ENCODE measurements around the gene SNX9. TPM values are rescaled to one million over a fixed set of nuclear protein-coding genes. Genes with fewer than 3 reads are reported as not detected.

Gene SNX9
- total RNA-seq, 1 donor from 2014 or later: 36.0 TPM

DNA sequence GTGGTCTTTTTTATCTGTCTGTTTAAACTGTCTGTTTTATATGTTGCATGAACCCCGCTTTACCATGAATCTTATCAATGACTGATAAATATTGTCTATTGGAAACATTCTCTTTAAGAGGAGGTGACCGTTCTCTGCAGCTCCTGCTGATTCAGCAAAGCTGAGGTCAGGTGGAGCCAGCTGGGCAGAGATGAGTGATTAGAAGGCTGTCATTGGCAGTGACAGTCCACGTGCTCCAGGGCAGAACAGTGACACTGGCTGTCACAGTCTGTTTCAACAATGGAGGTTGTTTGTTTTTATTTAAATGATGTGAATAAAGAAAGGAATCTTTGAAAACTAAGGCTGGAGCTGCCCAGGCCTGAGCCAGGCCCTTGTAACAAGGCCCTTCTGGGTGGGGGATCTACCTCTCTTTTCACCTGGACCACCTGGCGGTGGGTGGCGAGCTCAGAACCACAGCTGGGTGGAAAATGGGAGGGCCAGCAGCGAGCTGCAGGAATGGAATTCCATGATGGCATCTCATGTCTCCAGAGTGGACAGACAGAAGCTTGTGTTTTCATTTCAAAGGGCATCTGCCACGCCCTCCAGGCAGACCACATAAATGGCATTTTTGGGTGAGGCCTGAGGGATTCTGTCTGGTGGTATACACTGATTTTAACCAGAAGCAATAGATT is 171.2 kb downstream of the SNX9 start:
- H3K27me3 ChIP-seq (ENCODE audit: insufficient read depth, low read length): no peaks in the 10 kb centered on the region
- no peak overlapping the region for H3K4me2 ChIP-seq (ENCODE audit: low read length)
- peaks cover 3% of the 10 kb centered on the region for H3K36me3 ChIP-seq (ENCODE audit: insufficient read depth, low read length)
- H3K27me3 Mint-ChIP-seq (ENCODE audit: low read depth, unreplicated experiment): no peaks in the 10 kb centered on the region
- H3K27ac ChIP-seq (ENCODE audit: low read depth, low read length): no peak overlapping the region
- H2AFZ ChIP-seq (ENCODE audit: low read depth, low read length): no peak overlapping the region
- no peak overlapping the region for H3K4me3 ChIP-seq (ENCODE audit: insufficient read depth, low read depth, low read length)
- no peak for DNase-seq (ENCODE audit: low read depth)
- H3K4me3 Mint-ChIP-seq (ENCODE audit: unreplicated experiment): no peak overlapping the region
- no peaks in the 10 kb centered on the region for H3K9me3 Mint-ChIP-seq (ENCODE audit: unreplicated experiment)
- no peaks in the 10 kb centered on the region for H3K9me3 ChIP-seq (ENCODE audit: insufficient read depth, low read depth, low read length)
- peaks cover 100% of the 10 kb centered on the region for H3K79me2 ChIP-seq (ENCODE audit: insufficient read depth, low read length)
- H3K9ac ChIP-seq (ENCODE audit: low read length): no peak overlapping the region
- H3K27ac Mint-ChIP-seq (ENCODE audit: unreplicated experiment): peak overlapping the region; percentile 63
- peaks cover 4% of the 10 kb centered on the region for H3K36me3 Mint-ChIP-seq (ENCODE audit: low read depth, unreplicated experiment)
- TF ChIP-seq, protein P1, sequence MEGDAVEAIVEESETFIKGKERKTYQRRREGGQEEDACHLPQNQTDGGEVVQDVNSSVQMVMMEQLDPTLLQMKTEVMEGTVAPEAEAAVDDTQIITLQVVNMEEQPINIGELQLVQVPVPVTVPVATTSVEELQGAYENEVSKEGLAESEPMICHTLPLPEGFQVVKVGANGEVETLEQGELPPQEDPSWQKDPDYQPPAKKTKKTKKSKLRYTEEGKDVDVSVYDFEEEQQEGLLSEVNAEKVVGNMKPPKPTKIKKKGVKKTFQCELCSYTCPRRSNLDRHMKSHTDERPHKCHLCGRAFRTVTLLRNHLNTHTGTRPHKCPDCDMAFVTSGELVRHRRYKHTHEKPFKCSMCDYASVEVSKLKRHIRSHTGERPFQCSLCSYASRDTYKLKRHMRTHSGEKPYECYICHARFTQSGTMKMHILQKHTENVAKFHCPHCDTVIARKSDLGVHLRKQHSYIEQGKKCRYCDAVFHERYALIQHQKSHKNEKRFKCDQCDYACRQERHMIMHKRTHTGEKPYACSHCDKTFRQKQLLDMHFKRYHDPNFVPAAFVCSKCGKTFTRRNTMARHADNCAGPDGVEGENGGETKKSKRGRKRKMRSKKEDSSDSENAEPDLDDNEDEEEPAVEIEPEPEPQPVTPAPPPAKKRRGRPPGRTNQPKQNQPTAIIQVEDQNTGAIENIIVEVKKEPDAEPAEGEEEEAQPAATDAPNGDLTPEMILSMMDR (IDR thresholded peaks at IDR 0.05; ENCODE audit: insufficient read depth, low read depth, low read length): no peak
- no peak for TF ChIP-seq EZH2 (IDR thresholded peaks at IDR 0.05; ENCODE audit: insufficient read depth, low read length)
- H3K4me1 ChIP-seq (ENCODE audit: insufficient read depth, low read length): peaks cover 37% of the 10 kb centered on the region
- H4K20me1 ChIP-seq (ENCODE audit: insufficient read depth, low read length): peaks cover 90% of the 10 kb centered on the region
- peaks cover 46% of the 10 kb centered on the region for H3K4me1 Mint-ChIP-seq (ENCODE audit: low read depth, unreplicated experiment)
- FAIRE-seq: no peak

Other genes starting within 250 kb of the SNX9 start
- 28.4 and 31.8 TPM in 2 replicates for gene SYNJ2, start 158.6 kb downstream of the SNX9 start, total RNA-seq